HFF-Myc (cell line): ENCODE results near the gene TMEM165.

ENCODE experiments used
- DNase-seq: peaks from one replicate; pipeline ENCODE4 v3.0.0-alpha.2; 2011; ENCODE audit warnings: low read depth; ENCODE audit errors: extremely low read depth
- H3K4me3 ChIP-seq: replicated peaks from 2 replicates; pipeline ENCODE4 v1.5.1; 2011; ENCODE audit warnings: low read depth, mild to moderate bottlenecking, control low read depth, low read length
- CTCF ChIP-seq: IDR thresholded peaks from 2 replicates; pipeline ENCODE4 v1.5.1; 2012; ENCODE audit warnings: mild to moderate bottlenecking, low read depth, low read length, control low read depth; ENCODE audit errors: missing control alignments

Gene TMEM165

GRCh38 chr4:55367084-55367722, 28.6 kb upstream of the TMEM165 start:
- no peak overlapping the region for H3K4me3 ChIP-seq
- DNase-seq: no peak
- TF ChIP-seq CTCF: no peak

- TF ChIP-seq CTCF: no peak
- no peak overlapping the region for H3K4me3 ChIP-seq
- no peak for DNase-seq
Observed at GRCh38 chr4:55369968-55370367, 25.8 kb upstream of the TMEM165 start.

GRCh38 chr4:55372259-55372658, 23.5 kb upstream of the TMEM165 start:
- TF ChIP-seq CTCF: no peak
- DNase-seq: no peak

GRCh38 chr4:55373461-55373860, 22.3 kb upstream of the TMEM165 start:
- no peak for DNase-seq
- TF ChIP-seq CTCF: no peak
- no peak overlapping the region for H3K4me3 ChIP-seq

More at GRCh38 chr4:55372259-55372658, 23.5 kb upstream of the TMEM165 start:
- no peak overlapping the region for H3K4me3 ChIP-seq

- TF ChIP-seq CTCF: no peak
- no peak for DNase-seq
- H3K4me3 ChIP-seq: no peak overlapping the region
Observed at GRCh38 chr4:55376698-55377097, 19.1 kb upstream of the TMEM165 start.

GRCh38 chr4:55378617-55379467, 16.9 kb upstream of the TMEM165 start:
- H3K4me3 ChIP-seq: no peak overlapping the region
- peak; percentile 54 for DNase-seq
- no peak for TF ChIP-seq CTCF

- H3K4me3 ChIP-seq: no peak overlapping the region
- no peak for DNase-seq
- TF ChIP-seq CTCF: no peak
Observed at GRCh38 chr4:55380576-55380975, 15.2 kb upstream of the TMEM165 start.
